Naive thymus-derived CD4-positive, alpha-beta T cell (primary cell): ENCODE data around the gene FRS3. TPM values are rescaled to one million over a fixed set of nuclear protein-coding genes. Genes with fewer than 3 reads are reported as not detected.

ENCODE experiments used
- ATAC-seq: fragments of 150-1000 bp; cut with Tn5 transposase; 2 replicates; pipeline ENCODE4 v1.10.0; 2021; ENCODE audit warnings: mild to moderate bottlenecking, moderate library complexity
- CTCF ChIA-PET: fragments of 350-600 bp; sonication (Branson Sonifier 250); formaldehyde crosslinking; loops from one replicate; lab custom pipeline; 2021; ENCODE audit warnings: antibody characterized with exemption; lab: Charles Lee
- POLR2A ChIA-PET: fragments of 350-600 bp; sonication (Branson Sonifier 250); formaldehyde crosslinking; loops from one replicate; lab custom pipeline; 2021; ENCODE audit warnings: antibody characterized with exemption, inconsistent platforms; lab: Charles Lee
- DNase-seq, 9 donors: peaks; one replicate each; pipeline versions ENCODE4 v3.0.0 to v3.0.0-alpha.2; 2020 to 2022; ENCODE audit warnings: mixed read lengths in 1 of 9
- H3K27ac ChIP-seq: one replicate; pipeline ENCODE4 v1.7.0; 2013; ENCODE audit warnings: mild to moderate bottlenecking, low read depth, low read length, moderate library complexity
- H3K27me3 ChIP-seq, 2 donors: one replicate each; pipeline ENCODE4 v1.7.0; 2013; ENCODE audit warnings: low read length in 2 of 2, mild to moderate bottlenecking in 2 of 2, moderate library complexity in 2 of 2; ENCODE audit not compliant: control insufficient read depth in 2 of 2, insufficient read depth in 2 of 2
- H3K36me3 ChIP-seq, 3 experiments: 1 replicate in 2 of 3; 2 replicates in 1 of 3; pipeline ENCODE4 v1.7.0; 2013; ENCODE audit warnings: low read length in 3 of 3, mild to moderate bottlenecking in 3 of 3, moderate library complexity in 1 of 3; ENCODE audit not compliant: insufficient read depth in 3 of 3, control insufficient read depth in 2 of 3
- H3K4me1 ChIP-seq, 2 donors: one replicate each; pipeline ENCODE4 v1.7.0; 2013; ENCODE audit warnings: low read length in 2 of 2, mild to moderate bottlenecking in 2 of 2, moderate library complexity in 1 of 2; ENCODE audit not compliant: control insufficient read depth in 2 of 2, insufficient read depth in 2 of 2
- H3K4me3 ChIP-seq: 2 replicates; pipeline ENCODE4 v1.7.0; 2013; ENCODE audit warnings: mild to moderate bottlenecking, low read length
- H3K9me3 ChIP-seq, 3 experiments: 1 replicate in 2 of 3; 2 replicates in 1 of 3; pipeline ENCODE4 v1.7.0; 2013; ENCODE audit warnings: low read length in 3 of 3; ENCODE audit not compliant: control insufficient read depth in 2 of 3
- H3K27ac Mint-ChIP-seq, 9 donors: one replicate each; pipeline ENCODE4 v1.8.0; 2020 to 2022; ENCODE audit warnings: mixed read lengths in 9 of 9, mild to moderate bottlenecking in 8 of 9, moderate library complexity in 5 of 9, inconsistent platforms in 2 of 9
- H3K27me3 Mint-ChIP-seq, 5 donors: one replicate each; pipeline ENCODE4 v1.8.0; 2021 to 2022; ENCODE audit warnings: mixed read lengths in 5 of 5, mild to moderate bottlenecking in 1 of 5
- H3K36me3 Mint-ChIP-seq, 5 donors: one replicate each; pipeline ENCODE4 v1.8.0; 2020 to 2022; ENCODE audit warnings: mixed read lengths in 5 of 5, mild to moderate bottlenecking in 3 of 5, inconsistent platforms in 1 of 5
- H3K4me1 Mint-ChIP-seq, 7 donors: one replicate each; pipeline ENCODE4 v1.8.0; 2020 to 2022; ENCODE audit warnings: mixed read lengths in 7 of 7, mild to moderate bottlenecking in 3 of 7, inconsistent platforms in 1 of 7
- H3K4me3 Mint-ChIP-seq, 10 donors: one replicate each; pipeline ENCODE4 v1.8.0; 2020 to 2022; ENCODE audit warnings: mild to moderate bottlenecking in 10 of 10, mixed read lengths in 10 of 10, moderate library complexity in 6 of 10, inconsistent platforms in 2 of 10
- H3K9me3 Mint-ChIP-seq, 11 donors: one replicate each; pipeline ENCODE4 v1.8.0; 2020 to 2022; ENCODE audit warnings: mixed read lengths in 11 of 11, mild to moderate bottlenecking in 4 of 11, inconsistent platforms in 1 of 11, moderate library complexity in 1 of 11
- intact Hi-C, 2 donors: fragments of 100-400 bp; cut with micrococcal nuclease; formaldehyde crosslinking; loops; one replicate each; pipeline ENCODE4 v1.15.1; 2023
- polyA plus RNA-seq, 2 donors: library from polyadenylated mRNA; unstranded; fragments of 300-500 nt; fragmentation: Illumina TruSeq; gene quantifications; one replicate each; pipeline ENCODE4 v1.2.3, GENCODE V29; 2021
- total RNA-seq, 6 experiments: library from RNA in 5 of 6; stranded (reverse) in 5 of 6; gene quantifications; 1 replicate in 5 of 6; 2 replicates in 1 of 6; pipeline ENCODE4 v1.2.3 and lab custom pipeline; 2021 to 2026

The FRS3 gene
- total and polyA plus RNA-seq, 7 experiments from 2014 or later = 1.9 to 10.6 (median 5.5) TPM

GRCh38 chr6:41757931-41758640, 21.6 kb downstream of the FRS3 start:
- Mint-ChIP-seq H3K27ac (no peak overlapping the region), H3K27me3 (peaks cover 0 to 16% (median 0%) of the 10 kb centered on the region in 5 donors), H3K9me3 (no peaks in the 10 kb centered on the region), H3K4me3 (no peak overlapping the region), H3K4me1 (peaks cover 0 to 3% (median 0%) of the 10 kb centered on the region in 7 donors), H3K36me3 (peaks cover 0 to 3% (median 0%) of the 10 kb centered on the region in 5 donors)
- H3K27me3 ChIP-seq = no peaks in the 10 kb centered on the region
- no peak overlapping the region for H3K27ac ChIP-seq
- no peak overlapping the region for H3K4me3 ChIP-seq
- intact Hi-C loops = no loop called here
- H3K4me1 ChIP-seq = no peaks in the 10 kb centered on the region
- no peak for ATAC-seq
- CTCF ChIA-PET = no interaction called here
- POLR2A ChIA-PET = no interaction called here
- H3K36me3 ChIP-seq = no peaks in the 10 kb centered on the region
- H3K9me3 ChIP-seq = no peaks in the 10 kb centered on the region
- DNase-seq = no peak

- peaks cover 0 to 3% (median 0%) of the 10 kb centered on the region in 5 donors for H3K36me3 Mint-ChIP-seq
- no peaks in the 10 kb centered on the region for H3K27me3 ChIP-seq
- ChIA-PET POLR2A (no interaction called here), CTCF (no interaction called here)
- no peak overlapping the region for H3K4me3 Mint-ChIP-seq
- intact Hi-C loops = no loop called here
- no peaks in the 10 kb centered on the region for H3K4me1 ChIP-seq
- H3K36me3 ChIP-seq = no peaks in the 10 kb centered on the region
- peaks cover 0 to 3% (median 0%) of the 10 kb centered on the region in 7 donors for H3K4me1 Mint-ChIP-seq
- no peak overlapping the region for H3K4me3 ChIP-seq
- H3K27me3 Mint-ChIP-seq = peaks cover 0 to 17% (median 0%) of the 10 kb centered on the region in 5 donors
- no peak overlapping the region for H3K27ac ChIP-seq
- ATAC-seq (no peak), DNase-seq (no peak)
- no peak overlapping the region for H3K27ac Mint-ChIP-seq
- H3K9me3 Mint-ChIP-seq = no peaks in the 10 kb centered on the region
- H3K9me3 ChIP-seq = no peaks in the 10 kb centered on the region
Measured at GRCh38 chr6:41757271-41757670, 22.4 kb downstream of the FRS3 start.

DNA sequence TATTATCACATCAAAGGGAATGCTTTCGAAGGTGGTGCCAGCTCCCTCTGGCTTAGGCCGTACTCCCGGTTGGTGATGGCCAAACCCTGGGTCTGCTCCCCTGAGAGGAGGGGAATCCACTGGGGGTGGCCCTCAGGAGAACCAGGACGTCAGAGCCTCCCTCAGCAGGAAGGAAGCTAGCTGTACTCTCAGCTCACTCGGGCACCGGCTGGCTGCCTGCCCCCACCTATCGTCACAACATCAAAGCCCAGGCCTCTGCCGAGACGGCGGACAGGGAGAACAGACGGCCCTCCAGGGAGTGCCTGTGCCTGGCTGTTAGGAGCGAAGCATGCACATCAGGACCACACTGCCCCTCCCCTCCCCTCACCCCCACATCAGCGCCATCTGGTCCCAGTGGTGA, 23.3 kb downstream of the FRS3 start:
- H3K4me3 ChIP-seq = no peak overlapping the region
- POLR2A ChIA-PET = no interaction called here
- peaks cover 0 to 17% (median 0%) of the 10 kb centered on the region in 5 donors for H3K27me3 Mint-ChIP-seq
- intact Hi-C loops = no loop called here
- no peaks in the 10 kb centered on the region for H3K9me3 ChIP-seq
- ATAC-seq (peak; percentile 24), DNase-seq (no peak)
- no peak overlapping the region for H3K27ac Mint-ChIP-seq
- peaks cover 0 to 3% (median 0%) of the 10 kb centered on the region in 7 donors for H3K4me1 Mint-ChIP-seq
- H3K4me1 ChIP-seq = no peaks in the 10 kb centered on the region
- no peak overlapping the region for H3K27ac ChIP-seq
- H3K36me3 Mint-ChIP-seq = peaks cover 0 to 1% (median 0%) of the 10 kb centered on the region in 5 donors
- no peaks in the 10 kb centered on the region for H3K9me3 Mint-ChIP-seq
- no peaks in the 10 kb centered on the region for H3K36me3 ChIP-seq
- H3K27me3 ChIP-seq = no peaks in the 10 kb centered on the region
- H3K4me3 Mint-ChIP-seq = no peak overlapping the region
- CTCF ChIA-PET = no interaction called here

- H3K36me3 Mint-ChIP-seq = no peaks in the 10 kb centered on the region
- H3K4me1 ChIP-seq = no peaks in the 10 kb centered on the region
- no peak overlapping the region for H3K4me3 Mint-ChIP-seq
- H3K36me3 ChIP-seq = no peaks in the 10 kb centered on the region
- ChIA-PET POLR2A (no interaction called here), CTCF (no interaction called here)
- H3K27me3 ChIP-seq = no peaks in the 10 kb centered on the region
- no peaks in the 10 kb centered on the region for H3K9me3 ChIP-seq
- DNase-seq = no peak
- intact Hi-C loops = no loop called here
- H3K4me1 Mint-ChIP-seq = peaks cover 0 to 3% (median 0%) of the 10 kb centered on the region in 7 donors
- no peak overlapping the region for H3K27ac ChIP-seq
- no peaks in the 10 kb centered on the region for H3K9me3 Mint-ChIP-seq
- no peak overlapping the region for H3K4me3 ChIP-seq
- ATAC-seq = no peak
- H3K27me3 Mint-ChIP-seq = peaks cover 0 to 17% (median 0%) of the 10 kb centered on the region in 5 donors
- no peak overlapping the region for H3K27ac Mint-ChIP-seq
Measured at GRCh38 chr6:41755895-41756294, 23.8 kb downstream of the FRS3 start.

DNA sequence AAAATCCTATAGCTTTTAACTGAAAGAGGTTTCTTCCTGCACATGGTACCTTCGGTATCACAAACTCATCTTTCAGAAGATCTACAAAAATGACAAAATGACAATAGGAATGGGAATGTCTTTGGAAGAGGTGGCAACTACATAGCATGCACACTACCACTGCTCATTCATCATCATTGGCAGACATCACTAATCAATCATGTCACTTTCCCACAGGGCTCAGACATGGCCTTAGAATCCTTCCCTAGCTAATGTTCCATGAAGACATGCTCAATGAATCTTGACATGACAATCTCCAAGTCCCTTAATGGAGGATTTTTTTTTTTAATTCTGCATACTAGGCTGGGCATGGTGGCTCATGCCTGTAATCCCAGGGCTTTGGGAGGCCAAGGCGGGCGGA, 29.3 kb downstream of the FRS3 start:
- H3K9me3 ChIP-seq = no peaks in the 10 kb centered on the region
- H3K4me1 Mint-ChIP-seq = no peaks in the 10 kb centered on the region
- ChIA-PET CTCF (no interaction called here), POLR2A (no interaction called here)
- peaks cover 0 to 15% (median 0%) of the 10 kb centered on the region in 5 donors for H3K27me3 Mint-ChIP-seq
- H3K27me3 ChIP-seq = no peaks in the 10 kb centered on the region
- no peak overlapping the region for H3K27ac ChIP-seq
- H3K9me3 Mint-ChIP-seq = peaks cover 0 to 1% (median 0%) of the 10 kb centered on the region in 11 donors
- no peak overlapping the region for H3K4me3 ChIP-seq
- H3K36me3 Mint-ChIP-seq = no peaks in the 10 kb centered on the region
- H3K27ac Mint-ChIP-seq = no peak overlapping the region
- H3K4me3 Mint-ChIP-seq = no peak overlapping the region
- no peak for DNase-seq
- no peaks in the 10 kb centered on the region for H3K36me3 ChIP-seq
- no peak for ATAC-seq
- H3K4me1 ChIP-seq = no peaks in the 10 kb centered on the region
- intact Hi-C loops = no loop called here

DNA sequence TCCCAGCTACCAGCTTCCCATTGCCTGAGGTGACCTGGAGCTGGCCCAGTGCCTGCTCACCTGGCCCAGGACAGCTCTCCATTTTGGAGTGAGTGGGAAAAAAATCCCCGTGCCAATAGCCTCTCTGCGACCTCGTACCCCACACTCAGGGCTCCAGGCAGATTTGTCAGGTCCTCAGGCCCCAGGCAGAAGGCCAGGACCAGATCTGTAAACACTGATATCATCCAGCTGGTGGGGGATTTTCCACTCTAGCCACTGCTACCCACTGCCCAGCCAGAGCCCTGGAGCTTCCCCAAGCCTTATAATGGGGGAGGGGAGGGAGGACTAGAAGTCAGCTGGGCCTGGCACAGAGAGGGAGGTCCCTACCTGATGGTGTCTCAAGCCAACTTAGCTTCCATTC, 31.2 kb downstream of the FRS3 start:
- Mint-ChIP-seq H3K36me3 (no peaks in the 10 kb centered on the region), H3K9me3 (peaks cover 0 to 1% (median 0%) of the 10 kb centered on the region in 11 donors), H3K27ac (no peak overlapping the region), H3K27me3 (peaks cover 0 to 5% (median 0%) of the 10 kb centered on the region in 5 donors), H3K4me1 (peaks cover 0 to 4% (median 0%) of the 10 kb centered on the region in 7 donors), H3K4me3 (no peak overlapping the region)
- intact Hi-C loops = no loop called here
- DNase-seq (no peak), ATAC-seq (no peak)
- Histone ChIP-seq H3K36me3 (no peaks in the 10 kb centered on the region), H3K27me3 (no peaks in the 10 kb centered on the region), H3K27ac (no peak overlapping the region), H3K4me3 (no peak overlapping the region), H3K4me1 (no peaks in the 10 kb centered on the region), H3K9me3 (no peaks in the 10 kb centered on the region)
- ChIA-PET POLR2A (no interaction called here), CTCF (no interaction called here)

DNA sequence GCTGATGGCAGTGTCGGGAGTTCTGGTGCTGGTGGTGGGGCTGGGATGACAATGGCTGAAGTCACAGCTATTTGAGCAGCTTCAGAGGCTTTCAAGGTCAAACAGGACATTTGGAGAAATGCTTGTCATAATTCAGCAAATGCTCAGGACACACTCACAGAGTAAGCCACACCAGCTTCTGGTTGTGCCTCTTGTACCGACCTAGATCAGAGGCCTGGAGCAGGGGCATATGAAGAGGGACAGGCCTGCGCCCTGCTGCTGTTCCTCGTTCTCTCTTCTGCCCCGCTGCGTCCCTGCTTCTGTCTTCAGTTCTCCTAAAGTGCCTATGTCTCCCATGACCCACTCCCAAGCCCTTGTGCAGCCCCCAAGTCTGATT, 31.6 kb downstream of the FRS3 start:
- DNase-seq = no peak
- peaks cover 0 to under 1% (median 0%) of the 10 kb centered on the region in 5 donors for H3K27me3 Mint-ChIP-seq
- Histone ChIP-seq H3K27ac (no peak overlapping the region), H3K27me3 (no peaks in the 10 kb centered on the region), H3K9me3 (no peaks in the 10 kb centered on the region), H3K4me3 (no peak overlapping the region), H3K4me1 (no peaks in the 10 kb centered on the region), H3K36me3 (no peaks in the 10 kb centered on the region)
- peaks cover 0 to 1% (median 0%) of the 10 kb centered on the region in 11 donors for H3K9me3 Mint-ChIP-seq
- CTCF ChIA-PET = no interaction called here
- intact Hi-C loops = no loop called here
- POLR2A ChIA-PET = no interaction called here
- no peak overlapping the region for H3K27ac Mint-ChIP-seq
- no peaks in the 10 kb centered on the region for H3K36me3 Mint-ChIP-seq
- H3K4me1 Mint-ChIP-seq = peaks cover 0 to 4% (median 0%) of the 10 kb centered on the region in 7 donors
- no peak for ATAC-seq
- no peak overlapping the region for H3K4me3 Mint-ChIP-seq
